ENCODE results near the gene ALDH1A3.

The ALDH1A3 gene

DNA sequence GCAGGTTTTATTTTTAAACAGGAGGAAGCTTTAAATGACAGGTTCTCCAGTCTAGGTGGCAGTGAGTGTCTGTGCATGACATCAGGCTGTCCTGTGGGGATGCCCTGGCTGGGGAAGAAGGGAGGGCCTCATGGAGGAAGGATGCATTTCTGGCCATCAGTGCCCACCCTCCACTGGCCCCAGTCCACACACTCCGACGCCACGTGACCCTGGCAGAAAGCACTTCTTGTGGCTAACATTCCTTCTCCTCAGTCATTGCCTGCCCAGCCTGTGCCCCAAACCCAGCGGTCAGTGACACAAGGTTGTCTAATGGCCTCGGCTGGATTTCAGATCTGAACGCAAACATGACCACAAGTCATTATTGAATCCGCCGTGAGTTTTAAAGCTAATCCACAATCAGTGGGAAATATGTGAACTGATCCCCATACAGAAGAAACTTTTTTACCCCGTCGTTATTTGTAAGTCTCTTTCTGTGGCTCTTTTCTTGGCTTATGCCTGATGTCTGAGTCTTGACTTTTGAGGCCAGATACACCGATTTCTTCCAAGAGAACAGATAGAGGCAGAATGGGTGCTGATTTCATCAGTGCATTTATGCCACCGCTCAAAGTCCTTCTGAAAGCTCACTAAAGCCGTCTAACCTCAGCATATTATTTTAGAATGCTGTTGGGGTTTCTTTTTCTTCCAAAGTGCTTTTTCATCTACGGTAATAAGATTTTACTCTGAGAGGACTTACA lies 22.2 kb downstream of the ALDH1A3 start:
- no peak for DNase-seq (ENCODE audit: low read depth in 2 of 2)

DNA sequence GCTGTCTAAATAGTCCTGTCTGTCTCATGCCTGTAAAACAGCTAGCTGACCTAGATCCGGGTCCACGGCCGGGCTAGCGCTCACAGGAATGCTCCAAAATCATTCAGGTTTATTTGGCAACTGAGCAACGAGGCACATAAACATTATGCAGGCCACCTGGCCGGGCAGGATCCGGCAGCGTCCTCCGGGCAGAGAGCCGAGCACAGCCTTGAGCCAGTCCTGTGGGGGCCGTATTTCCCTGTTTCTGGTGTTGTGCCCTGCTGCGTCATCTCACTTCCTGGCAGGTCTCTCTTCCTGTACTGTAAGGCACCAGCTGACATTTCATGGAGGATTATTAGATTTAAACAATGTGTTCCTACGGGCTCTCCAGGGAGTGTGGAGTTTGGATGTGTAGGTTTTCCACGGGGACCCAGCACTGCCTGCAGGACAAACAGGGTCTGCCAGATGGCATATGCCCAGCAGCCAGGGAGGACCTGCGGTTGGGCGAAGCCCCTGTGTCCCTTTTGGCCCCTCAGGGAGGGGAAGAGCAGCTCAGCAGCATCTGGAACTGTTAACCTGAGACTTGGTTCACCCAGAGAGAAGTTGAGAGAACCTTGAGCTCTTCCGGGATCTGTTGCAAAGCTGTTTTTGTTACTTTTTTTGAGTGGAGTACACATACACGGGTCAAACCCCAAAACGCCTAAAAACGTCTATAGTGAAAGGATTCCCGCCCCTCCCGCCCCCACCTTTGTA lies 23.0 kb downstream of the ALDH1A3 start:
- DNase-seq (ENCODE audit: low read depth in 2 of 2) = no peak

DNA sequence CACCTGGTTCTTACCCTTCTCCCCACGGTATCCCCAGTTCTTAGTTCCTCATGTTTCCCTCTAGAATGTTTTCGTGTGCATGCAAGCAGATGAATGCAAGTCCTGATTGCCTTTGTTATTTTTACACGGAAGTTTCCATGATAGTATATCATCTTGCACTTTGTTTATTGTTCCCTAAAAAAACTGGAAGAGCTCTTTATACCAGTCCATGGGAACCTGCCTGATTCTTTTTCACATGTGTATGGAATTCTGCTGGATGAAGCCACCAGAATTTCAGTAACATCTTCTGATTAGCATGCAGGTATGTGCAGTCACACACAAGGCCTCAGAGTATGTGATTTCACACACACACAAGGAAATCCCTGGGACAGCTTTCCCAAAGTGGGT lies 23.5 kb downstream of the ALDH1A3 start:
- no peak for DNase-seq (ENCODE audit: low read depth in 2 of 2)

DNA sequence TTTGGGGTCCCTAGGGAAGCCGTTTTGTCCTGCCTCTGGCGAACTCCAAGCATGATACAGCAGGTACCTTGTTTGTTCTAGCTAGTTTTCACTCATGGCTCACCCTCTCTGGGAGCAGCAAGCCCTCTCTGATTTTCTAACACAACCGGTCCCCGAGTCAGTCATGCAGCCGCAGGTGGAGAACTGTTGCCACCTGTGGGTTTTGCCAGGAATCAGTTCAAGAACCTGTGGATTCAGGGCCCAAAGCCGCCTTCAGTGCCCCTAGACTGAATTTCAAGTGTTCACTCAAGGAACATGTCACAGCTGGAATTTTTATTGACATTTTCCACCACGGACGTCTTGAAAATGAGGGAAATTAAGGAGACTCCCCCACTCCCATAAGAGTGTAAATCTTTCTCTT lies 26.2 kb downstream of the ALDH1A3 start:
- DNase-seq (ENCODE audit: low read depth in 2 of 2) = no peak

DNA sequence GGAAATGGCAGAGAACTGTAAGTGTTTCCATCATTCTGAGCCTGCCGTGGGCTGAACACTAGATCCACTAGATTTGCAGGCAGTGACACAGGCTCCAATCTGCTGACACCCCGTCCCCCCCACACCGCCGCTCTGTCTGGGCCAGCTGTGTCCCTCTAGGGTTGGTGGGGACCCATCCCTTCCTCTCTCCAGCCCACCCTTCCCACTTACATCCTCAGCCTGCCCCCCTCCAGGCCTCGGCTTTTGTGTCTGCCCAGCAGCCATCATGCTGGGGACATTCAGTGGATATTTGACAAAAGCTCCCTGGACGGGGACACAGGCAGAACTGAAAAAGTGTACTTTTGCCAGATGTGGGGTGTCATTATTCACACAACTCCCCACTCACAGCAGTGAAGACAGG lies 28.8 kb downstream of the ALDH1A3 start:
- DNase-seq (ENCODE audit: low read depth in 2 of 2) = no peak

DNA sequence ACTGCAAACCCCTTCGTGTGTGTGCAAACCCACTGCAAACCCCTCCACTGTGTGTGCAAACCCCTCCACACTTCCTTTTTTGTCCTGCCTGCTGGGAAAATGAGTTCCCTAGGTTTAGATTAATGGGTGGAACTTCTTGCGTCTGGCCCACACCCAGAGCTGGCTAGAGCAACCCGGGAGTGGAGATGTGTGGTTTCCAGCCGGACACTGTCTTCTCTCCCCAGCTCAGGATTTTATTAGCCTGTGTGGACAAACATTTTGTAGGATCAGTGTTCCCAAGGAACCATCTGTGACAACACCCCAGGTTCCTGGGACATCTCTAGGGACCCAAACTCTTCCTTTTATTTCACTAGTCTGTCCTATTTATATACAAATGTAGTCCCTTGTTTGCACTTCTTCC lies 29.9 kb downstream of the ALDH1A3 start:
- no peak for DNase-seq (ENCODE audit: low read depth in 2 of 2)

DNA sequence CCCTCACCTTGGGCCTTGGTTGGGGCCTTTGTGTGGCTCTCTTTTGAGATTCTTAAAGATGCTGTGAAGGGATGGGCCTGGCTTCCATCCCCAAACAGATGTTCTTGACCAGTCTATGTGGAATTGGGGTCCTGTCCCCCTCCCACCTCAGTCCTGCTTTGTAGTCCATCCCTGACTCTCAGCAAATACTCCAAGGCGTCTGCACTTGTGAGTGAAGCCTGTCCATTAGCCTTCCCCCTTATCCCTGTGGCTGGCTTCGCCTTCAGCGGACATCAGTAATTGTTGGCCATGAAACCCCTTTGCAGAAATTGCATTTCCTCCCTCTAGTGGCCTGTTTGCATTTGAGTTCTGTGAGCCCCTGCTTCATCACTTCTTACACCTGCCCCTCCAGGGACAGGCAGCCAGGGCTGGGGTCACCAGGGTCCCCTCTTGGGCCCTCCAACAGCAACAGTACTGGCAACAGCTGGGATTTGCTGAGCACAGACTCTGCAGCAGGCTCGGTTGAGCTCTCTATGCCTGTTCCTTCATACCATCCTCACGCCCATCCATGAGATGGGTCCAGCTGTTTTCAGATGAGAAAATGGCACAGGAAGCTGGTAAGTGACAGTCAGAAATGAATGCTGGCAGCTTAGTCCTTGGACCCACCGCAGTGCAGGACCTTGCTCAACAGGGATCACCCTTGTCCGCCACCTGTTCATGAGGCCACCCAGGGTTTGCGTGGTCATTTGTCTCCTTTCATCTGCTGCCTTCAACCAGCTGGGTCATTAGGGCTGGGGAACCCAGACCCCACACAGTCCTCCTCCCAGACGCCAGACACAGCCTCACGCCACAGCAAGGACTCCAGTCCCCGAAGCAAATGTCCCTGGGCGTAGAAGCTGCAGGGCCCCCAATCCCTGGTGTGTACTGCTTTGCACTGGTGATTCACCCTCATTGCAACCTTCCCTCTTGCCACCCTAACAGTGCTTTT lies 30.6 kb downstream of the ALDH1A3 start:
- no peak for DNase-seq (ENCODE audit: low read depth in 2 of 2)

DNA sequence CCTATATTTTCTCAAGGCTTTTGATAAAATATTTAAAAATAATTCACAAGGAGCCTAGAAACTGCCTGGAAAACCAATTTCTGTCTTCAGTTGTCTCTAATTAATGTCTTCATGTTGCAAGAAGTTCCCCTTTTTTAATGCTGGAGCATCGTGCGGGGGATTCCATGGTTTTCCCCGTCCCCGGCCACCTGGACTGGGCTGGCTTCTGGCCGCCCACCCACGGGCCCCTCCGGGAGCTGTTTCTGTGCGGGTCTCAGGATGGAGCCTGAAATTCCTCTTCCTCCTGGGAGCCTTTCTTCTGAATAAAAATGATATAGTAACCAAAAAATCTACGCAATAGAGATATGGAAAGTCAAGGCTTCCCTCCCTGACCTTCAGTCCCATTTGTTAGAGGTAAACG lies 31.5 kb downstream of the ALDH1A3 start:
- DNase-seq (ENCODE audit: low read depth in 2 of 2) = no peak

DNA sequence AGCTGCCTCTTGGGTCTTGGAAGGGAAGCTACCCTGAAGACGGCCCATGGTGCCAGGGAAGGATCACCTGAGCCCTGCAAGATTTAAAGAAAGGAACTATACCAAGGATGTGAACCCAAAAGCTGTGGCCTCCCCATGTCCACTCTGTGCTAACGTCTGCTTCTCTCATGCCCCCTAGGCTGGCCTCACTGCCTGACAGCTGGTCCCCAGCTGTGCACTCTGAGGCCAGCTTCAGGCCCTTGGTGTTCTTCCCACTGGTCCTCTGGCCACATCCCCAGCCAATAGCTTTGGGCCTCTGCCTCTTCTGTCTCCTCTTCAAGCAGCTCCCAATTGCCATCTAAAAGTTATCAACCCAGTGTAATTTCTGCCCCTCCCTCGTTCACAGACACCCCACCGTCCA lies 34.3 kb downstream of the ALDH1A3 start:
- DNase-seq (ENCODE audit: low read depth in 2 of 2) = no peak

DNA sequence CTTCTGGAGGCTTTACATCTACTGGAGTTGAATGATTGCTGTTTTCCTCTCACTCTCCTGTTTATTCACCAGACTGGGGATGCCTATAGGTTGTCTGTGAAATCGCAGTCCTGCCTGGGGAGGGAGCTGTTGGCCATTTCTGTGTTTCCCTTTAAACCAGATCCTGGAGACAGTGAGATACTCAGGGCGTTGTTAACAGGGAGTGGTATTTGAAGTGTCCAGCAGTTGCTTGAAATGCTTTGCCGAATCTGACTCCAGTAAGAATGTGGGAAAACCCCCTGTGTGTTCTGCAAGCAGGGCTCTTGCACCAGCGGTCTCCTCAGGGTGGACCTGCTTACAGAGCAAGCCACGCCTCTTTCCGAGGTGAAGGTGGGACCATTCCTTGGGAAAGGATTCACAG lies 35.2 kb downstream of the ALDH1A3 start:
- no peak for DNase-seq (ENCODE audit: low read depth in 2 of 2)

DNA sequence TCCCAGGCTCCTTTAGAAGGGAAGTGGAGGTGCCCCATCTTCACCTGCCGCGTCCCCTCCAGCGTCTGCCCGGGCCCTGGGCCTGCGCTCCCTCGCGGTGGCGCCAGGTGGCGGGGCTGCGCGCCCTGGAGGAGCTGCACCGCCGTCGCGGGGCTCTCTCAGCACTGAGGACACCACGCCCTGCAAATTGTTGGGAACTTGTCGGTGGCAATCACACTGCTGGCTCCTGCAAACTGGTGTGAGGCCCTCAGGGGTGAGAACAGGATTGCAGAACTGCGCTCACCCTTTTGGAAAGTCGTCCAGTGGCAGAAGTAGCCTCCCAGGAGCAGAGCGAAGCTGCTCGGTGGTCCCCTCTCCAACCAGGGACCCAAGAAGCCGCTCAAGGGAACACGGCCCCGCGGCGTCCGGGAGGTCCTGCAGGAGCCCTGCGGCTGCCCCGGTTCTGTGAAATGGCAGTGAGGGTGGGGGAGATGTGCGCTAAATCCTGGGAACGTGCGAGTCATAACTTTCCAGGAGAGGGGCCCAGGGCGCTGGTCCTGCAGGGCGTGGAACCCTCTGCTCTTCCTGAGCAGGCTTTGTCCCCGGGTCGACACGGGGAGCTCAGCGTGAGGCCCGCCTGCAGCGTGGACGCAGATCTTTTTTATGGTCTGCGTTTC lies 38.5 kb downstream of the ALDH1A3 start:
- peak; percentile 59 to 61 for DNase-seq (ENCODE audit: low read depth in 2 of 2)

DNA sequence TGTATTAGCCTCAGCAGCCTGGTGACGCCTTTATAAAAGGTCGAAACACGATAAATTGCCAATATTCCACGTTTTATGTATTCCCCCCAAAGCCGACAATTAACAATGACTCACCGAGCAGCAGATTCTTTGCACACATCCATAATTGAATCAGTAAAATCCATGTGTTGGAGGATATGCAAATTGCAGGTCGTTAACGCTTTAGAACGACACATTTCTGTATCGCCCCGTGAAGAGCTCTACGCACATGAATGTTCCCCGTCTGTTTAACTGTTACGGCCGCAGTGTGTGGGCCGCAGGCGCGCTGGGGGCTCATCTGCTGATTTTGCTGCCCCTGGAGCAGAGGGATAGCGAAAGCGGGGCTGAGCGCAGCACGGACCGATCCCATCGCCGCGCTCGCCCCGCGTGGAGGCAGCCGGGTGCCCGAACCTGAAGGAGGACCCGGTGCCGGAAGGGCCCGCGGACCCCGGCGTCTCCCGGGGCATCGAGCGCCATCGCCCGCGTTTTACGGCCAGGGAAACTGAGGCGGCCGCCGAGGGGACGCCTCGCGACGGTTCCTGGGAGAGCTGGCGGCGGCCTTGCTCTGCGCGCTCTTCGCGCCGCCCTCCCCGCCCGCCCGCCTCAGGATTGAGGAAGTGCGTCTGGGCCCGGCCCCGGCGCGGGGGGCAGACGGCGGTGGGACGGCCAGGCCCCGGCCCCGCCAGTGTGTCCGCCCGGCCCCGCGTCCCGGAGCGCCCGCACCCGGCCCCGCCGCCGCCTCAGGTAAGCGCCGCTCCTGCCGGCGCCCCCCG lies 39.3 kb downstream of the ALDH1A3 start, which contains the start of gene LRRK1:
Gene LRRK1, plus strand, starts transcription at position 668 of the 791 bp plus-strand sequence. CDS start 5,276 bp downstream, outside the sequence.
- DNase-seq (ENCODE audit: low read depth in 2 of 2) = peak in 1 of 2 donors; percentile 7

DNA sequence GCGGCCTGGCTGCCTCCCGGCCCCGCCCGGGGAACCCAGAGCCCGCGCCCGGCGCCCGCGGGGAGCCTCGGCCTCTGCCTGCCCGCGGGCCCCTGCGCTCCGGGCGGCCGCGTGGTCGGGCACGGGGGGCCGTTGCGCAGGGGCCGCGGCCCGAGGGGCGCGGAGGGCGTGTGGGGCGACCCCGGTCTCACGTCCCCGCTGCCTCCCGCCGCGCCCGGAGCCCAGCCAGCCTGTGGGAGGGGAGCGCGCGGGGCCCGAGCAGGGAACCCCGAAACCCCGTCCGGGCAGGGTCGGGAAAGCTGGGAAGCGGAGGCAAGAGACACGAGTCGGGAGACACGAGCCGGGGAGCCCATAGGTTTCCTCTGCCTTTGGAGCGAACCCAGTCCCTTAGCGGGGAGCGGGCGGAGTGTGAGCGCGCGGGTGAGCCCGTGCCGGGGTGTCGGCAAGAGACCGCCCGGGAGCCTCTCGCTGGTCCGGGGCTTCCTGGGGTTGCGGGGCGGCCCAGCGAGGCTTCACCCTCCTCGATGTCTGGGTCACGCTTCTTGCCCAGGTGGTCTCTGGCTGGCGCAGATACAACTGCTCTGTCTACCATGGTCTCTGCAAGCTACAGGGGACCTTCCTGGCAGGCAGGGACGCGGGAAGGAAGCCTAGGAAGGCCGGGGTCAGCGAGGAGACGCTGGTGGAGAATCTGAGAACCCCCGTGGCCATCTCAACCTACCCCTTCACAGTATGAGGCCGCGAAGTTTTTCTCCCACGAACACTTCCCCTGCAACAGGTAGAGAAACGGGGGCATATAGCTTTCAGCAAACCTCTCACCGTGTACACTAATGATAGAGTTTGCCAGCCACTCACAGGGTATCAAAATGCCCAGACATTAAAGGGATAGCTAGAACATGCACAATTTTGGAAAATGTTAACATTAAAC lies 40.1 kb downstream of the ALDH1A3 start:
- no peak for DNase-seq (ENCODE audit: low read depth in 2 of 2)

DNA sequence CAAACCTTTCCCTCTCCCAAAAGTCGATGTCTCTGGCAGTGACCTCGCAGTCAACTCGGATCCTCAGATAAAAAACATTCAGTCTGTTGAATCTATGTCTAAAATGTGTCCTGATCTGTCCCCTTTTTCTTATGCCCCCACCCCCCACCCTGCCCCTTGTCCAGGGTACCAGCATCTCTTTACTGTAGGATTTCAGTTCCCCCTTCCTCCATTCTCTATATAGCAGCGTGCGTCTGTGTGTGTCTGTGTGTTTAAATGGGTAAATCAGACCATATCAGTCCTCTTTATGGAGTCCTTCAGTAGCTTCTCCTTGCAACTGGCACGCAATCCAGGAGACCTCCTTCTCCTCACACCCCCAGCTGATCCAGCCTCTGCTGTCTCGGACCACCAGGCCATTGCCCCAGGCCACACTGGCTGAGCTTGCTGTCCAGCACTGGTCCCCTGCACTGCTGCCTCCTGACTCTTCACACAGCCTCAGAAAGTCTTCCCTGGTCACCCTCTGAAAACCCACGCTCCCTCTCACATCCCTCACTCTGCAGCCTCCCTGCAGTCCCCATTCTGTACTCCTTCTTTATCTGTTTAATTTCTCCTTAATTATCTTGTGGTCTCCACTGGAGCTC lies 41.0 kb downstream of the ALDH1A3 start:
- DNase-seq (ENCODE audit: low read depth in 2 of 2) = no peak

DNA sequence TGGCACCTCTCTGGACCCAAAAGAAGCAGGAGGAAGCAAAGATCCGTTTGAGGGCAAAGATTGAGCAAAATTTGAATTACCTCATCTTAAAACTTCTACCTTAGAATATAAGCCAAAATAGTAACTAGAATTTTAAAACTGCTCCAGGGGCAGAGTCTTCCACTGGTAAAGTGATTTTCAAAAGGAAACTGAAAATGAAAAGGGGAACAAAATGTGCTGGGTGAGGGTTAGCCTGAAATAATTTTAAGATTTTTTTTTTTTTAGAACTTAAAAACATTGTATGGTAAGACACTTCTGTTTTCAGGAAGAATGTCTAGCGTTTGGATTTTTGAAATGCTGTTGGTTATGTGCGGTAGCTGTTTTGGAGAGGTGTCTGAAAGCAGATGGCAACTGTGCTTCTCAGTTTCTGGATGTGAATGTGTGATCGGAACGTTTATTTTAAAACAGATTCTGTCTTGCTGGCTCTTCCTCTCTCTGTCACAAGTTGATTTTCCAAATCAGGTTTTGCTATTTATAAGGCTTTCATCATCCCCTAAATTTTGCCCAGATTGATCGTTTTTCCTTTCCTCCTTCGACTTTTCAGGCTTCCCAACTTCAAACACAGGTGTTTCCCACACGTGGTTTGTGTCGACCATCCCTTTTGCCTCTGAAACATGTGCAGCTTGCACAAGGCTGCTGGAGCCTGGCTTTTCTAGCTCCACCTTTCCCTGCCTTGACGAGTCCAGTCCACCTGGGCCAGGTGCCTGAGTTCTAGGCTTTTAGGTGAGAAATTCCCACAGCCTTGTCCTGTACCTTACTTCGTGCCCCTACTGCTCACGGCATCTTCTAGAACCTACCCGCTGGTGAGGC lies 42.8 kb downstream of the ALDH1A3 start:
- DNase-seq (ENCODE audit: low read depth in 2 of 2) = no peak

DNA sequence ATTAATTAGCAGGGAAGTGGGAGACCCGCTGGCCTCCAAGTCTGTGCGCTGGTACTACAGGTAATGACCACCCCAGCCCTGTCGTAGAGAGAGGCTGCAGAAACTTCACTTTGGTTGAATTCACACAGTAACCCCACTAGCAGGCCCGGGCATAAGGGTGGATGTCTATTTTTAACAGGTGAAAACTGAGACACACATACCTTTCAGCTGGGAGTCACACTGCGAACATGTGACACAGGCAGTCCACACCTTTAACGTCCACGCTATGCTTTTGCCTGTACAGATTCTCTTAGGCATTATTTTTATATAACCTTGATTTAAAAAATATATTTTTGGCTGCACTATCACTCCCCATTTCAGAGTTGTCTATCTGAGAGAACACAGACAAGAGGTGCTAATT lies 43.4 kb downstream of the ALDH1A3 start:
- DNase-seq (ENCODE audit: low read depth in 2 of 2) = no peak

DNA sequence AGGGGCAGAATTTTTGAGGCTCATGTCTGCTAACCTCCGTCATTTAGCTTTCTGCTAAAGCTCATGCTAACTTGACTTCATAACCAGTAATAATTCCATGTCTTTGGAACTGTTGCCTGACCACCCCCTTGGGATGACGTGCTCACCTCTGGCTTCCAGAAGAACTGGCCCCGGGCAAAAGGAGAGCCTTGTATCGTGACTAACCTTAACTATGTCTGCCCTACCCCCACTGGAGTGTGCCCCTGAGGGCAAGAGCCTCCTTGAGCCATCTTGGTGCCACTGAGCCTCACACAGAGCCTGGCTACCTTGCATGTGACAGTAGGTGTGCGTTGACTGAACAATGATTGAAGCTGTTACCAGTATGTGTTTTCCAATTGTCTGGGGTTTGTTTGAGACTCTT lies 44.3 kb downstream of the ALDH1A3 start:
- no peak for DNase-seq (ENCODE audit: low read depth in 2 of 2)

DNA sequence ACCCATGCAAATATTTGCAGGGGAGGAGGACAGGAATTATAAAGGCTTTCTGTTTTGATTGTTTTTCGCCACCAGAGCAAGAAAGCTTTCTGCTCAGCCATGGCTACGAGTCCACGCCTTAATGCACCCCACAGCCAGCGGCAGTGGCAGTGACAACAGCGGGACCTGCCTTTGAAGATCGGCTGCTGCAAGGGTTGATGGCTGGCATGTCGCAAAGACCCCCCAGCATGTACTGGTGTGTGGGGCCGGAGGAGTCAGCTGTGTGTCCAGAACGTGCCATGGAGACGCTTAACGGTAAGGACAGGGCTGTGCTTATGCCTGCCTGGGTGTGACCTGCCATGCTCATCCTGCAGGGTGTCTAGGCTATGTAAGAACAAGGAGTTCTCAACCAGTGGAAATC lies 44.8 kb downstream of the ALDH1A3 start:
- DNase-seq (ENCODE audit: low read depth in 2 of 2) = no peak
